ENCODE results near the gene PSMD13.

The PSMD13 gene

DNA sequence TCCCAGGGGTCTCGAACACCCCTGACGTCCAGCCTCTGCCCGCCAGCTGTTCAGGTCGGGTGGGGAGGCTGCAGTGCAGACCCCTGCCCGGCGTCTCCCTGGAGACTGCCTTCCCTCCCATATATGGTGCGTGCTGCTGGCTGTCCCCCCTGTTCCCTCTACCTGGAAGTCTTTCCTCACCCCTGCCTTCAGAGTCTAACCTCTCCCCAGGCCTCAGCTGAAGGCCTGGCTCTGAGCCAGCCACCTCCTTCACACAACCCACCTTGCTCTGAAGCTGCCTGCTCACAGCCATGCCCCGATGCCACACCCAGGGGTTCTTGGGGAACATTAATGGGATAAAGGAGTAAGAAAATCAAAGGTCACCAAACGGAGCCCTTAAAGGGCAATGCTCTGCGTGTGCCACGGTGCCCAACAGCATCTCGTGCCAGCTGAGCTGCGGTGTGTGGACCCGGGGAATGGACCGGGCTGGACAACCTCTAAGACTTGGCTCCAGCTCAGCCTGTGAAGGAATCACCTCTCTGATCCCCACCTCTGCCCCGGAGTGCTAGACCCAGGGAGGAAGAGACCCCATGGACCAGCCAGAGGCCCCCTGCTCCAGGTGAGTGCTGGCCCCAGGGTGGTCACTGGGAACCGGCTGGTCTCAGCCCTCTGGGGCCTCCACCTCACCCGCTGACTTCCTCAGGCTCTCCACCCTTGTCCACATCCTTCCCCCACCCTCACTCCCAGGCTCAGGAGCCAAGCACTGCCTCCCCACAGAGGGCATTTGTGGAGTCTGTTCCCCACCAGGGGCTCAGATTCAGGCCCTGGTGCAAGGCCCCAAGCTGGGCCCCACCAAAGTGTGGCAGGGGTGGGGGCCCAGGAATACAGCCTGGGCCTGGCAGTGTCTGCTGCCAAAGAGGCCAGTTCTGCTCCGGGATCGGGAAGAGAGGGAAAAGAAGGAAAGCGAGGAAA is 41.5 kb downstream of the PSMD13 start, which contains the start of gene NLRP6:
Gene NLRP6, plus strand, starts transcription at position 407 of the 951 bp plus-strand sequence. Its CDS starts 163 bp downstream, at position 570.
- no peak for DNase-seq (ENCODE audit: low spot score)

DNA sequence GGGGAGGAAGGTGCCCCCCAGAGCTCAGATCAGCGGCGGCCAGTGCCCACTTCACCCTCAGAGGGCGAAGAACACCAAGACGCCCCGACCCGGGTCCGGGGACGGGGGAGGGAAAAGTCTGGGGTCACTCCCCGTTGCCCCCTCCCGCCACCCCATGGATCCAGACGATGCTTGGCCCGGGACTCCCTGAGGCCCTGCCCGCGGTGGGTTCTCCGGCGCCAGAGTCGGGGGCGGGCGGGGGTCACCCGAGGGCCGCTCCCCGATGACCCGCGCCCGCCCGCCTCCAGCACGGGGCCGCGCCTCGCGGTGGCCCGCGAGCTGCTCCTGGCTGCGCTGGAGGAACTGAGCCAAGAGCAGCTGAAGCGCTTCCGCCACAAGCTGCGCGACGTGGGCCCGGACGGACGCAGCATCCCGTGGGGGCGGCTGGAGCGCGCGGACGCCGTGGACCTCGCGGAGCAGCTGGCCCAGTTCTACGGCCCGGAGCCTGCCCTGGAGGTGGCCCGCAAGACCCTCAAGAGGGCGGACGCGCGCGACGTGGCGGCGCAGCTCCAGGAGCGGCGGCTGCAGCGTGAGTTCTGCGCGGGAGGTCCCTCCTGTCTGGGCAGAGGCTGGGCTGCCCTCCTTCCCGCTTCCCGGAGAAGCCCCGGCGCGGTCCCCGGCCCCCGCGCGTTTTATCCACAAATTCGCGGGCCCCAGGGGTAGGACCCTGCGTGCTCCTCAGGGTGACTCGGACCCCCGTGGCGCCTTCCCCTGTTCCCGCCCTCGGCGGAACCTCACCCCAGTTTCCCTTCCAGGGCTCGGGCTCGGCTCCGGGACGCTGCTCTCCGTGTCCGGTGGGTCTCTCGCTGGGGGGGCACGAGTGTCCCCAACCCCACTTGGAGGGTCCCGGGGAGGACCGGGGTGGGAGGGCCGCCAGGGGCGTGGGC is 42.5 kb downstream of the PSMD13 start:
- no peak for DNase-seq (ENCODE audit: low spot score)

DNA sequence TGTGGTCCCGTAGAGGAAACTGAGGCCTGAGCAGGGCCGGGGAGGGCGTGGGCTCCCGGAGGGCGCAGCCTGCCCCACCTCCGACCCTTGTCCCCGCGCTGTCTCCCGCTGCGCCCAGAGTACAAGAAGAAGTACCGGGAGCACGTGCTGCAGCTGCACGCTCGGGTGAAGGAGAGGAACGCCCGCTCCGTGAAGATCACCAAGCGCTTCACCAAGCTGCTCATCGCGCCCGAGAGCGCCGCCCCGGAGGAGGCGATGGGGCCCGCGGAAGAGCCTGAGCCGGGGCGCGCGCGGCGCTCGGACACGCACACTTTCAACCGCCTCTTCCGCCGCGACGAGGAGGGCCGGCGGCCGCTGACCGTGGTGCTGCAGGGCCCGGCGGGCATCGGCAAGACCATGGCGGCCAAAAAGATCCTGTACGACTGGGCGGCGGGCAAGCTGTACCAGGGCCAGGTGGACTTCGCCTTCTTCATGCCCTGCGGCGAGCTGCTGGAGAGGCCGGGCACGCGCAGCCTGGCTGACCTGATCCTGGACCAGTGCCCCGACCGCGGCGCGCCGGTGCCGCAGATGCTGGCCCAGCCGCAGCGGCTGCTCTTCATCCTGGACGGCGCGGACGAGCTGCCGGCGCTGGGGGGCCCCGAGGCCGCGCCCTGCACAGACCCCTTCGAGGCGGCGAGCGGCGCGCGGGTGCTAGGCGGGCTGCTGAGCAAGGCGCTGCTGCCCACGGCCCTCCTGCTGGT is 43.4 kb downstream of the PSMD13 start:
- DNase-seq (ENCODE audit: low spot score): no peak

DNA sequence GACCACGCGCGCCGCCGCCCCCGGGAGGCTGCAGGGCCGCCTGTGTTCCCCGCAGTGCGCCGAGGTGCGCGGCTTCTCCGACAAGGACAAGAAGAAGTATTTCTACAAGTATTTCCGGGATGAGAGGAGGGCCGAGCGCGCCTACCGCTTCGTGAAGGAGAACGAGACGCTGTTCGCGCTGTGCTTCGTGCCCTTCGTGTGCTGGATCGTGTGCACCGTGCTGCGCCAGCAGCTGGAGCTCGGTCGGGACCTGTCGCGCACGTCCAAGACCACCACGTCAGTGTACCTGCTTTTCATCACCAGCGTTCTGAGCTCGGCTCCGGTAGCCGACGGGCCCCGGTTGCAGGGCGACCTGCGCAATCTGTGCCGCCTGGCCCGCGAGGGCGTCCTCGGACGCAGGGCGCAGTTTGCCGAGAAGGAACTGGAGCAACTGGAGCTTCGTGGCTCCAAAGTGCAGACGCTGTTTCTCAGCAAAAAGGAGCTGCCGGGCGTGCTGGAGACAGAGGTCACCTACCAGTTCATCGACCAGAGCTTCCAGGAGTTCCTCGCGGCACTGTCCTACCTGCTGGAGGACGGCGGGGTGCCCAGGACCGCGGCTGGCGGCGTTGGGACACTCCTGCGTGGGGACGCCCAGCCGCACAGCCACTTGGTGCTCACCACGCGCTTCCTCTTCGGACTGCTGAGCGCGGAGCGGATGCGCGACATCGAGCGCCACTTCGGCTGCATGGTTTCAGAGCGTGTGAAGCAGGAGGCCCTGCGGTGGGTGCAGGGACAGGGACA is 44.1 kb downstream of the PSMD13 start:
- no peak for DNase-seq (ENCODE audit: low spot score)

DNA sequence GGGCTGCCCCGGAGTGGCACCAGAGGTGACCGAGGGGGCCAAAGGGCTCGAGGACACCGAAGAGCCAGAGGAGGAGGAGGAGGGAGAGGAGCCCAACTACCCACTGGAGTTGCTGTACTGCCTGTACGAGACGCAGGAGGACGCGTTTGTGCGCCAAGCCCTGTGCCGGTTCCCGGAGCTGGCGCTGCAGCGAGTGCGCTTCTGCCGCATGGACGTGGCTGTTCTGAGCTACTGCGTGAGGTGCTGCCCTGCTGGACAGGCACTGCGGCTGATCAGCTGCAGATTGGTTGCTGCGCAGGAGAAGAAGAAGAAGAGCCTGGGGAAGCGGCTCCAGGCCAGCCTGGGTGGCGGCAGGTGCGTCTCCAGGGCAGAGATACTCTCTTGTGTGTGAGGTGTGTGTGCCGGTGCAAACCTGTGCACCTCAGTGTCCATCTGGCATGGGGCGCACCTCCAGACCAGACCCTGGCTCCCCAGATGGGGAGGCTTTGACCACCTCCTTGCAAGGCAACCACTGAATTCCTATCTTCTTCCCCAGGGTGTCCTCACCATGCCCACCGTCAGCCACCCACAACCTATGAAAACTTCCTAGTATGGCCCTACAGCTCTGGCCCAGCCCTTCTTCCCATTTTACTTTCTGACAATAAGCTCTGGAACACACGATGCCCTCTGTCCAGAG is 44.8 kb downstream of the PSMD13 start:
- DNase-seq (ENCODE audit: low spot score): no peak

DNA sequence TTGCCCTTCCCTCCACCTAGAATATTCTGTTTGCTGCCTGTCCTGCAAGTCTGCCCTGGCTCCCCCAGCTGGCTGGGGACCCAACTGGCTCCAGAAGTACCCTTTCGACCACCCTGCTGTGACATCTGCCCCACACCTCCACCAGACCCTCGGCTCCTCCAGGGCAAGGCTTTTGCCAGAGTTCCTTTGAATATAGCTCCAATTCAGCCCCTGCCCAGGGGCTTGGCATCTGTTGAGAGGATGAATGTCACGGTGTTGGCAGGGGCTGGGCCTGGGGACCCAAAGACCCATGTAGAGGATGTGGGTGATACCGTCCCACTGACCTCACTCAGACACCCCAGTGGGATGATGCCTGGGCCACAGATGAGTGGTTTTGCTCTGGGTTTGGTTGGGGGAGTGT is 45.4 kb downstream of the PSMD13 start:
- DNase-seq (ENCODE audit: low spot score): no peak

DNA sequence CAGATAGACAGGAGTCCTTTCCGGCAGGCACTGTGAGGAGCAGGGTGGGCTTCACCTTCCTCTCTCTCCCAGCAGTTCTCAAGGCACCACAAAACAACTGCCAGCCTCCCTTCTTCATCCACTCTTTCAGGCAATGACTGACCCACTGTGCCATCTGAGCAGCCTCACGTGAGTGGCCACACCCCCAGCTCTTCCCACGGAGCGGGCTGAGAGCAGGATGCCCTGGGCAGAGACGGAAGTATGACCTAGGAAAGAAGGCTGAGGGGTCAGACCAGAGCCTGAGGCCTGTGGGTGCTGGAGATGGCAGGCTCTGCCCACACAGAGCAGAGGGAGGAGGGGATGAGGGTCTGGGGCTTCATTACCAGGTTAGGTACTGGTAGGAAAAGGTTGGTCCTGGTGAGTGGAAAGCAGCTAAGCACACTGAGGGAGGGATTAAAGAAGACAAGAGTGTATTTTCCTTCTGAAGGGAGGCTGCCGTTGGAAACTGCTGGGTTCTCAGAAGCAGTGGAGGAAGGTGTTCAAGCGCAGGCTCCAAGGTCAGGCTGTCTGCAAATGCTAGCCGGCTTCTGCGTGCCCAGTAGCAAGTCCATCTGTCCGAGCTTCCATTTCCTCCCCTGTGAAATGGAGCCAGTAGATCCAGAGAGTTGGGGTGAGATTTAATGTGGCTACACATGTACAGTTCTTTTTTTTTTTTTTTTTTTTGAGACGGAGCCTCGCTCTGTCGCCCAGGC is 46.0 kb downstream of the PSMD13 start:
- DNase-seq (ENCODE audit: low spot score): no peak

DNA sequence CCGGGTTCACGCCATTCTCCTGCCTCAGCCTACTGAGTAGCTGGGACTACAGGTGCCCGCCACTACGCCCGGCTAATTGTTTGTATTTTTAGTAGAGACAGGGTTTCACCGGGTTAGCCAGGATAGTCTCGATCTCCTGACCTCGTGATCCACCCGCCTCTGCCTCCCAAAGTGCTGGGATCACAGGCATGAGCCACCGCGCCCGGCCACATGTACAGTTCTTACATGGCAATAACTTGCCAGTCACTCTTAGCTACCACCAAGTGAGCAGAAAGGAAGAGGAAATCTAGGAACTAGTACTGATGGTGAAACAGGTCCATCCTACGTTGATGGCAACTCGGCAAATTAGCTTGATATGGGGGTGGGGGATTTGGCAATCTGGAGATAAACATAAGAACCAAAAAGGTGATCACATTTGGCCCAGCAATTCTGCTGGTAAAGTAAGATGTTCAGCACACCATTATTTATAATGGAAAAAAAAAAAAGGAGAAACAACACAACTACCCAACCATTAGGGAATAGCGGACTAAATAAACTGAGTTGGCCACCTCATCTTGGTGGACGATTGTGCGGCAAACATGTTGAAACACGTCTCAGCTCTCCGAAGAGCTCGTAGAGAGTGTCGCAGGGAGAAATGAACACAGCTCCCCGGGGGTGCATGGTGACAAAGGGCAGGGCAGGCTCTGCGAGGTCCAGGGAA is 46.8 kb downstream of the PSMD13 start:
- DNase-seq (ENCODE audit: low spot score): no peak

DNA sequence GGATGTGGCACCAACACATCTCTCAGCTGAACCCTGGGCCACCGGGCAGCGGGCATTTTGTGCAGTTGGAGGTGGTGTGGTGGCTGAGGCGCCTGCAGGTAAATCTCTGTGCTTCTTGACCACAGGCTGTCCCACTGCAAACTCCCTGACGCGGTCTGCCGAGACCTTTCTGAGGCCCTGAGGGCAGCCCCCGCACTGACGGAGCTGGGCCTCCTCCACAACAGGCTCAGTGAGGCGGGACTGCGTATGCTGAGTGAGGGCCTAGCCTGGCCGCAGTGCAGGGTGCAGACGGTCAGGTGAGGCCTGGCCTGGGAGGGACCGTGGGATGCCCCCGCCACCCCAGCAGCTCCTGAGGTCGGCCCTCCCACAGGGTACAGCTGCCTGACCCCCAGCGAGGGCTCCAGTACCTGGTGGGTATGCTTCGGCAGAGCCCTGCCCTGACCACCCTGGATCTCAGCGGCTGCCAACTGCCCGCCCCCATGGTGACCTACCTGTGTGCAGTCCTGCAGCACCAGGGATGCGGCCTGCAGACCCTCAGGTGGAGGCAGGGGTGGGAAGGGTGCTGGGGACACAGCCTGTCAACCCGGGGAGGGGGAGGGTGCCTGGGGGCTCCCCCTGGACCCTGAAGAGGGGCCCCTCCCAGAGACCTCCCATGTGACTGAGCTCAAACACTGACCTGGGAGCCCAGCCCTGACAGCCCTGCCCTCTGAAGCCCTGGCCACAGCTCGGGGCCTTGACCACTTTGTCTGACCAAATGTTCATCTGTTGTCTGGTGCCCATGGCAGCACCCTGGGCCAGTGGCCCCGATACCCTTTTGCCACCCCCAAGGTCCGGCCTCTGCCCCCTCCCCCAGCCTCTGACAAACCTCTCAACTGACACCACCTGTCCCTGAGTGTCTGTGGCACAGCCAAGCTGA is 47.6 kb downstream of the PSMD13 start:
- no peak for DNase-seq (ENCODE audit: low spot score)

DNA sequence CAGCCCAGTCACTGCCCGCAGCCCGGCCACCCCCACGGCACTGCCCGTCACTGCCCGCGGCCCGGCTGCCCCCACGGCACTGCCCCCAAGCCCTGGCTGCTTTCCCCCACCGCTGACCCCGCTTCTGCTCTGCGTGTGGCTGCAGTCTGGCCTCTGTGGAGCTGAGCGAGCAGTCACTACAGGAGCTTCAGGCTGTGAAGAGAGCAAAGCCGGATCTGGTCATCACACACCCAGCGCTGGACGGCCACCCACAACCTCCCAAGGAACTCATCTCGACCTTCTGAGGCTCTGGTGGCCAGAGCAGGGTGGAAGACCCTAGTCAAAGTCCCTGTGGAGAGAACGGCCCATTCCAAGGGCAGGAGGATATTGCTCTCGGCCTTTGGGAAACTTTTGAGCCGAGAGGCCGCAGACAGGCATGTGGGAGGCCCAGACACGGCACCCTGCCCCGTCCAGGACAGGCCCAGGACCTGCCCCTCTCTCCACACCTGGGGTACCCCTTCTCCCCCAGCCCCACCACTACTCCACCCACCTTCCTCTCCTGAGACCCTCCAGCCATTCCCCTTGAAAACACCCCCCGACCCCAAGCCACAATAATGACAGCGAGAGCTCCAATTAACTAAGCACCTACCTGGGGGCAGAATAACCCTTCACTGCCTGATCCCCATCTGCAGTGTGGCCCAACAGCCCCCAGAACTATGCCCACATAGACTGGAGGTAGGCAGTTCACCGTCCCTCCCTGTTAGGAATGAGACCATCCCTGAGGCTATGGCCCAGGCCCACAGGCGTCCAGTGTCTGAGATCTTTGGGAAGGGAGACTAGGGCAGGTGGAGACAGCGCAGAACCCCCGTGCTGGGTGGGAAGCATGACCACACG is 48.5 kb downstream of the PSMD13 start:
- DNase-seq (ENCODE audit: low spot score): no peak

DNA sequence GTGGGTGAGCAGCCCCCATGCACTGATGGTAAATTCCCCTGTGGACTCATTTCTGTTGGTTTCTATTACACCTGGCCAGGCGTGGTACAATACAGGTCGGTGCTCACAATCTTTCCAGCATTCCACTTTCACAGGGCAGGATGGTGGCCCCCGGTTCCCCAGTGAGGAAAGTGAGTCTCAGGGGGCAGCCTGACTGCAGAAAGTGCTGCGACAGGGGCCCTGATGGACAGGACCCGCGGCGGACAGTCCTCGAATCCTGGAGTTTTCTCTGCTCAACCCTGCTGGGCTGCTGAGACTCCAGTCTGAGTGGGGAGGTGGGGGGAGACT is 49.1 kb downstream of the PSMD13 start:
- DNase-seq (ENCODE audit: low spot score): no peak

DNA sequence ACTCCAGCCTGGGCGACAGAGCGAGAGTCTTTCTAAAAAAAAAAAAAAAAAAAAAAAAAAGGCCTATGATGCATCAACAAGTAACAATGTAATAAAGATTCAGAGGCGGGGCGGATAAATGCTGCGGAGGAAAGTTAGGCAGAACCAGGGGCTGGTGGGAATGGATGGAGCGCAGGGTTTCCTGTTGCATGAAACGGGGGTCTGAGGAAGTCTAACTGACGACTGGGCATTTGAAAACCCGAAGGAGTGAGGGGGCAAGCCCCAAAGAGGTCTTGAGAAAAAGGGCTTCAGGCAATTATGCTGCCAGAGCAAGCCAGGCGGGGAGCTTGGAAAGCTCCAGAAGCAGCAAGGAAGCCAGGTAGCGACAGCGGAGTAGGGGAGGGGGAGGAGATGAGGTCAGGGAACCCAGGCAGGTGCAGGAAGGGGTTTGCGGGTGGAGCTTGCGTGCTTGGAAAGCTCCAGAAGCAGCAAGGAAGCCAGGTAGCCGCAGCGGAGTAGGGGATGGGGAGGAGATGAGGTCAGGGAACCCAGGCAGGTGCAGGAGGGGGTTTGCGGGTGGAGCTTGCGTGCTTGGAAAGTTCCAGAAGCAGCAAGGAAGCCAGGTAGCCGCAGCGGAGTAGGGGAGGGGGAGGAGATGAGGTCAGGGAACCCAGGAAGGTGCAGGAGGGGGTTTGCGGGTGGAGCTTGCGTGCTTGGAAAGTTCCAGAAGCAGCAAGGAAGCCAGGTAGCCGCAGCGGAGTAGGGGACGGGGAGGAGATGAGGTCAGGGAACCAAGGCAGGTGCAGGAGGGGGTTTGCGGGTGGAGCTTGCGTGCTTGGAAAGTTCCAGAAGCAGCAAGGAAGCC is 50.4 kb downstream of the PSMD13 start:
- peak; percentile 65 for DNase-seq (ENCODE audit: low spot score)

DNA sequence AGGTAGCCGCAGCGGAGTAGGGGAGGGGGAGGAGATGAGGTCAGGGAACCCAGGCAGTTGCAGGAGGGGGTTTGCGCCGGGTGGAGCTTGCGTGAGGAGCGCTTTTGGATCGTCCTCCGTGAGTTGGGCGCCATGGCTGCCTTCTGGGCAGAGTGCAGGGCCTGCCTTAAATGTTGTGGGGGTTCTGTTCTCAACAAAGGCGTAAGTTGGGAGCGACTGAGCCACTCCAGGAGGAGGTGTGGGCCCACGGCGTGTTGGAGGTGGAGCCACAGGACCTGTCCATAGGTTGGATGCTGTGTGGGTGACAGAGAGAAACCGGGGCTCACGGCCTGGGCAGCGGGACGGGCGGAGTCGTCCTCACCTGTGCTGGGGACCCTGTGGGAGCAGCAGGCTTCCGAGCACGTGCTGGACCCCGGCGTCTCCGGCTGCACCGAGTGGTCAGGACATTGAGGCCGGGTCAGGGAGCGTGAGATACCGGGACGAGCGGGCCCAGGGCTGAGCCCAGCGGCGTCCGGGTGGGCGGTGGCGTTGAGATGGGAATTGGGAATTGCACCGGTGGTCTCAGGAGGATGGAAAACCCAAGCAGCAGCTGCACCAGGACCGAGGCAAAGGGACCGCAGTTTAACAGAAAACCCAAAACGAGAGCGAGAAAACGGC is 51.2 kb downstream of the PSMD13 start:
- DNase-seq (ENCODE audit: low spot score): no peak

DNA sequence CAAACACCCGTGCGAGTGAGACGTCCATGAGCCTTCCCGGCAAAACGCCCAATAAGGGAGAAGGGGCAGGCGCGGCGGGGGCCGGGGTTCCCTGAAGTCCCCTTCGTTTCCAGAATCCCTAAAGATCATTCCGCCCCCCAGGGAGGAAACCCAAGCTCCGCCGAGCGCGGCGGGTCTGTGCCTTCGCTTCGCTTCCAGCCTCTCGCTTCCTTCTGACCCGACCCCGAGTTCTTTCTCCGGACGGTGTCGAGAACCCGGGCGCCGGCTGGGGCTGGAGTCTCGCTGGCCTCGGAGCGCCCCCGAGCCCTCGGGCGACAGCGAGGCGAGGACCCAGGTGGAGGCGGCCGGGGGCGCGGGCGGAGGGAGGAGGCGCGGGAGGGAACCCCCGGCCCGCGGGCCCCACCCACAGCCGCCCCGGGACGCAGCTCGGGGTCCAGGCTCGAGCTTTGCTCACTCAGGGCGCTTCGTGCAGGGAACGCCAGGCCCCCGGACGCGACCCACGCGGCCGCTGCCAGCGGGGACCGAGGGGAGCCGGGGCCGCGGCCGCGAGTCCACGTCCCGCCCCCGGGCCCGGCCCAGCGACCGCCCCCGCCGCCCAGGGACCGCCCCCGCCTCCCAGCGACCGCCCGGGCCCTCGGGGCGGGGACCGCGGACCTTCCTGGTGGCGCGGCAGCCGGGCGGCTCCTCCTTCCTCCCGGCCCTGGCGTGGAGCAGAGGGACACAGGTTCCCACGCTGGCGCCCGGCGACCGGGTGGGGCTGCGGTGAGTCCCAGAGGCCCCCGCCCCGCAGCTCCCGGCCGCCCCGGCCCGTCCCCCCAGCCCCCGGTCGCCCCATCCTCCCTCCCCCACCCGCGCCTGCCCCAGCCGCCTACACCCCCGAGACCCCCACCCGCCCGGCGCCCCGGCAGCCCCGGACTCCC is 52.0 kb downstream of the PSMD13 start, which contains the start of gene PGGHG:
Gene PGGHG, plus strand, starts transcription at position 649 of the 920 bp plus-strand sequence. CDS start 691 bp downstream, outside the sequence.
- DNase-seq (ENCODE audit: low spot score): peak; percentile 58

DNA sequence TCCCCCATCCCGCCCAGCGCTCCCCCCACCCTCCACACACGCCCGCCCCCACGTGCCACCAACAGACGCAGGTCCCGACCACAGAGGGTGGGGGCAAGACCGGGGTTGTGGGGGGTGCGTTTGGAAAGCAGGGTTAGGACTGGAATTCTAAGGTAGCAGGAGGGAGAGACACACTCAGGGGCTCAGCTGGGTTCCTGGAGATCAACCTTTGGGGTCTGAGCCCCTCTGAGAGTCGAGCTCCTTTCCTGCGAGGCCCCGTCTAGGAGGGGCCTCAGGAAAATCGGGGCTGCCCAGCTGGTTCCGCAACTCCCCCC is 52.6 kb downstream of the PSMD13 start:
- DNase-seq (ENCODE audit: low spot score): no peak

All from RKO (cell line).